ENCODE results near the gene SLC7A10.
"Not testable (repeated sequence)": the region's sequence is repeated elsewhere in the genome, so short reads cannot be mapped to it uniquely, and the experiment has no call there.

SLC7A10 gene

GRCh38 chr19:33226550-33227241 lies 1.0 kb upstream of the SLC7A10 start:
- intact Hi-C loops (cut with DNase I; ENCODE audit: low total_unique reads), result no loop called here
- no peak overlapping the region for H3K4me3 ChIP-seq
- peaks cover 0 to 15% (median 10%) of the 10 kb centered on the region in 4 donors for H3K4me1 ChIP-seq
- peaks cover 5 to 61% of the 10 kb centered on the region in 2 donors for H3K27me3 ChIP-seq
- DNase-seq, result no peak
- no peak for TF ChIP-seq CTCF (IDR thresholded peaks at IDR 0.05)
- no peak overlapping the region for H3K27ac ChIP-seq
- peaks cover 3 to 31% (median 30%) of the 10 kb centered on the region in 3 donors for H3K9me3 ChIP-seq
- H3K36me3 ChIP-seq, result peaks cover 0 to 4% (median 0%) of the 10 kb centered on the region in 3 donors

GRCh38 chr19:33224694-33225457 lies 774 bp downstream of the SLC7A10 start:
- H3K9me3 ChIP-seq, result peaks cover 3 to 30% (median 28%) of the 10 kb centered on the region in 3 donors
- H3K27me3 ChIP-seq, result peaks cover 5 to 76% of the 10 kb centered on the region in 2 donors
- H3K36me3 ChIP-seq, result peaks cover 0 to 4% (median 0%) of the 10 kb centered on the region in 3 donors
- no peak for DNase-seq
- H3K4me1 ChIP-seq, result peaks cover 0 to 15% (median 10%) of the 10 kb centered on the region in 4 donors
- intact Hi-C loops (cut with DNase I; ENCODE audit: low total_unique reads), result no loop called here
- no peak overlapping the region for H3K27ac ChIP-seq
- no peak overlapping the region for H3K4me3 ChIP-seq
- TF ChIP-seq CTCF (IDR thresholded peaks at IDR 0.05), result no peak

GRCh38 chr19:33222255-33222654 lies 3.4 kb downstream of the SLC7A10 start:
- H3K4me1 ChIP-seq, result peaks cover 0 to 15% (median 10%) of the 10 kb centered on the region in 4 donors
- H3K4me3 ChIP-seq; H3K27ac ChIP-seq; H3K36me3 ChIP-seq; H3K9me3 ChIP-seq; intact Hi-C loops (cut with DNase I; ENCODE audit: low total_unique reads); DNase-seq: not testable (repeated sequence)
- H3K27me3 ChIP-seq, result peaks cover 4 to 91% of the 10 kb centered on the region in 2 donors

- H3K27me3 ChIP-seq, result peaks cover 0 to 85% of the 10 kb centered on the region in 2 donors
Observed at GRCh38 chr19:33221638-33222037, 4.0 kb downstream of the SLC7A10 start.

GRCh38 chr19:33220735-33221134 lies 4.9 kb downstream of the SLC7A10 start:
- DNase-seq, result no peak
- TF ChIP-seq CTCF (IDR thresholded peaks at IDR 0.05), result no peak
- H3K4me3 ChIP-seq, result no peak overlapping the region
- intact Hi-C loops (cut with DNase I; ENCODE audit: low total_unique reads), result no loop called here
- no peak overlapping the region for H3K27ac ChIP-seq
- H3K36me3 ChIP-seq, result no peaks in the 10 kb centered on the region
- H3K27me3 ChIP-seq, result peaks cover 0 to 82% of the 10 kb centered on the region in 2 donors
- H3K9me3 ChIP-seq, result no peaks in the 10 kb centered on the region
- peaks cover 0 to 8% (median 7%) of the 10 kb centered on the region in 4 donors for H3K4me1 ChIP-seq

More at GRCh38 chr19:33221638-33222037, 4.0 kb downstream of the SLC7A10 start:
- H3K4me1 ChIP-seq, result peaks cover 0 to 12% (median 9%) of the 10 kb centered on the region in 4 donors
- no peak for DNase-seq
- no peak overlapping the region for H3K4me3 ChIP-seq
- H3K36me3 ChIP-seq, result no peaks in the 10 kb centered on the region
- H3K27ac ChIP-seq, result no peak overlapping the region
- intact Hi-C loops (cut with DNase I; ENCODE audit: low total_unique reads), result no loop called here
- peaks cover 0 to under 1% (median 0%) of the 10 kb centered on the region in 3 donors for H3K9me3 ChIP-seq
- TF ChIP-seq CTCF (IDR thresholded peaks at IDR 0.05), result no peak

- no peak for TF ChIP-seq CTCF (IDR thresholded peaks at IDR 0.05)
- H3K27me3 ChIP-seq, result peaks cover 0 to 78% of the 10 kb centered on the region in 2 donors
- H3K4me1 ChIP-seq, result peaks cover 0 to 1% (median under 1%) of the 10 kb centered on the region in 4 donors
- no peak for DNase-seq
- no peak overlapping the region for H3K27ac ChIP-seq
- H3K4me3 ChIP-seq, result no peak overlapping the region
- H3K9me3 ChIP-seq, result no peaks in the 10 kb centered on the region
- H3K36me3 ChIP-seq, result no peaks in the 10 kb centered on the region
- intact Hi-C loops (cut with DNase I; ENCODE audit: low total_unique reads), result no loop called here
Observed at GRCh38 chr19:33220115-33220514, 5.5 kb downstream of the SLC7A10 start.
